Stimulated activated CD4-positive, alpha-beta T cell treated with anti-CD3 and anti-CD28 coated beads, TNF-alpha, amount 100 ng/mL, for 48 hours (primary cell): ENCODE results near the gene DARS2.
"Not testable (repeated sequence)": the region's sequence is repeated elsewhere in the genome, so short reads cannot be mapped to it uniquely, and the experiment has no call there.

ENCODE experiments used
- DNase-seq, 3 donors: peaks; one replicate each; pipeline ENCODE4 v3.0.0-alpha.2; 2020; ENCODE audit warnings: low read depth in 3 of 3

Gene DARS2

GRCh38 chr1:173861731-173862145 is 37.3 kb downstream of the DARS2 start:
- no peak for DNase-seq

GRCh38 chr1:173862146-173862768 is 37.8 kb downstream of the DARS2 start:
- not testable (repeated sequence) for DNase-seq

- no peak for DNase-seq
These were observed 38.3 kb downstream of the DARS2 start for GRCh38 chr1:173862769-173863223.

GRCh38 chr1:173863224-173864161 is 39.0 kb downstream of the DARS2 start:
- no peak for DNase-seq

- no peak for DNase-seq
These were observed 39.9 kb downstream of the DARS2 start for GRCh38 chr1:173864179-173864867.

GRCh38 chr1:173865468-173866164 is 41.1 kb downstream of the DARS2 start:
- DNase-seq: no peak

GRCh38 chr1:173866413-173867115 is 42.1 kb downstream of the DARS2 start:
- no peak for DNase-seq

GRCh38 chr1:173867141-173867752 is 42.8 kb downstream of the DARS2 start:
- DNase-seq: peak in 2 of 3 donors; percentile 32 to 38

- peak; percentile 98 to 100 (median 100) for DNase-seq
These were observed 43.3 kb downstream of the DARS2 start, which contains the start of gene GAS5 for GRCh38 chr1:173867753-173868265. Gene GAS5 (minus strand): TSS chr1:173867989.

- peak; percentile 88 to 95 (median 90) for DNase-seq
These were observed 44.0 kb downstream of the DARS2 start, which contains the start of gene ZBTB37 for GRCh38 chr1:173868266-173869020. Gene ZBTB37 (plus strand): TSS chr1:173868380. CDS start chr1:173870226, 1,846 bp downstream.

- DNase-seq: no peak
These were observed 44.5 kb downstream of the DARS2 start for GRCh38 chr1:173869021-173869359.

- DNase-seq: no peak
These were observed 46.0 kb downstream of the DARS2 start for GRCh38 chr1:173870252-173871075.

GRCh38 chr1:173871091-173871490 is 46.6 kb downstream of the DARS2 start:
- no peak for DNase-seq

- no peak for DNase-seq
These were observed 47.0 kb downstream of the DARS2 start for GRCh38 chr1:173871500-173871899.

GRCh38 chr1:173876732-173877131 is 52.3 kb downstream of the DARS2 start:
- no peak for DNase-seq

- no peak for DNase-seq
These were observed 53.8 kb downstream of the DARS2 start for GRCh38 chr1:173878251-173878650.

- not testable (repeated sequence) for DNase-seq
These were observed 56.6 kb downstream of the DARS2 start for GRCh38 chr1:173881117-173881516.

- DNase-seq: no peak
These were observed 60.2 kb downstream of the DARS2 start for GRCh38 chr1:173884701-173885100.
